Neural cell (in vitro differentiated cells): ENCODE measurements around the gene DPF3. TPM values are rescaled to one million over a fixed set of nuclear protein-coding genes. Genes with fewer than 3 reads are reported as not detected.

Experiments
- H2AFZ ChIP-seq: fragments of 200-600, 300-800 bp; sonication (generic), shearing (Covaris generic); 2 replicates; pipeline ENCODE4 v1.6.0; 2014; ENCODE audit warnings: low read depth, mild to moderate bottlenecking, antibody characterized with exemption, low read length, moderate library complexity
- H3F3A ChIP-seq: fragments of 200-600 bp; shearing (Covaris generic); 2 replicates; pipeline ENCODE4 v1.6.1; 2016; ENCODE audit warnings: mild to moderate bottlenecking, moderate library complexity, mixed read lengths, antibody characterized with exemption, low read length; ENCODE audit not compliant: insufficient read depth, poor library complexity, severe bottlenecking
- H3K27ac ChIP-seq: fragments of 200-600, 300-800 bp; sonication (generic), shearing (Covaris generic); 2 replicates; pipeline ENCODE4 v1.5.1; 2014; ENCODE audit warnings: mild to moderate bottlenecking, low read length, moderate library complexity
- H3K27me3 ChIP-seq: fragments of 300-800, 200-600 bp; sonication (generic), shearing (Covaris generic); 2 replicates; pipeline ENCODE4 v1.6.0; 2014; ENCODE audit warnings: mild to moderate bottlenecking, low read depth, low read length, moderate library complexity; ENCODE audit not compliant: insufficient read depth
- H3K36me3 ChIP-seq: fragments of 300-800, 200-600 bp; sonication (generic), shearing (Covaris generic); 2 replicates; pipeline ENCODE4 v1.5.1; 2014; ENCODE audit warnings: mild to moderate bottlenecking, antibody characterized with exemption, low read length, moderate library complexity; ENCODE audit not compliant: insufficient read depth
- H3K4me2 ChIP-seq: fragments of 300-800, 200-600 bp; sonication (generic), shearing (Covaris generic); 2 replicates; pipeline ENCODE4 v1.6.0; 2014; ENCODE audit warnings: mild to moderate bottlenecking, low read length
- H3K4me3 ChIP-seq: fragments of 300-800, 200-600 bp; sonication (generic), shearing (Covaris generic); 2 replicates; pipeline ENCODE4 v1.5.1; 2014; ENCODE audit warnings: mild to moderate bottlenecking, low read length, moderate library complexity
- H3K79me2 ChIP-seq: fragments of 200-600 bp; shearing (Covaris generic); replicated peaks from 2 replicates; pipeline ENCODE4 v1.6.0; 2014; ENCODE audit warnings: mild to moderate bottlenecking, low read length, moderate library complexity; ENCODE audit not compliant: insufficient read depth
- H3K9ac ChIP-seq: fragments of 300-800, 200-600 bp; sonication (generic), shearing (Covaris generic); 2 replicates; pipeline ENCODE4 v1.6.1; 2016; ENCODE audit warnings: mild to moderate bottlenecking, low read length, mixed read lengths
- H3K9me2 ChIP-seq: fragments of 200-600 bp; shearing (Covaris generic); 2 replicates; pipeline ENCODE4 v1.6.1; 2016; ENCODE audit warnings: mild to moderate bottlenecking, low read length, mixed read lengths; ENCODE audit not compliant: insufficient read depth
- H3K9me3 ChIP-seq: fragments of 200-600, 300-800 bp; sonication (generic), shearing (Covaris generic); 2 replicates; pipeline ENCODE4 v1.6.1; 2016; ENCODE audit warnings: mild to moderate bottlenecking, mixed run types, low read length, moderate library complexity, mixed read lengths
- H4K20me1 ChIP-seq: fragments of 200-600 bp; shearing (Covaris generic); 2 replicates; pipeline ENCODE4 v1.6.1; 2016; ENCODE audit warnings: mild to moderate bottlenecking, mixed run types; ENCODE audit not compliant: insufficient read depth
- EP300 ChIP-seq: fragments of 450-650 bp; conservative IDR thresholded peaks from 2 replicates; pipeline ENCODE4 v1.6.1; 2014; ENCODE audit warnings: antibody characterized with exemption, mild to moderate bottlenecking, moderate library complexity; ENCODE audit not compliant: poor library complexity, severe bottlenecking
- EZH2 ChIP-seq: fragments of 200-600, 300-800 bp; shearing (Covaris generic), sonication (generic); IDR thresholded peaks from 2 replicates; pipeline ENCODE4 v1.6.1; 2014; ENCODE audit warnings: antibody characterized with exemption, low read length, borderline replicate concordance, mild to moderate bottlenecking; ENCODE audit not compliant: insufficient read depth, poor library complexity, severe bottlenecking
- MXI1 ChIP-seq: fragments of 450-650 bp; conservative IDR thresholded peaks from 2 replicates; pipeline ENCODE4 v1.6.1; 2014; ENCODE audit warnings: antibody characterized with exemption, mild to moderate bottlenecking; ENCODE audit not compliant: poor library complexity, severe bottlenecking
- POLR2AphosphoS5 ChIP-seq: IDR thresholded peaks from 2 replicates; pipeline ENCODE4 v1.6.1; 2012
- RAD21 ChIP-seq: fragments of 450-650 bp; conservative IDR thresholded peaks from 2 replicates; pipeline ENCODE4 v1.6.1; 2014; ENCODE audit warnings: antibody characterized with exemption, mild to moderate bottlenecking, moderate library complexity
- REST ChIP-seq: IDR thresholded peaks from 2 replicates; pipeline ENCODE4 v1.6.1; 2012; ENCODE audit warnings: borderline replicate concordance
- SMC3 ChIP-seq: fragments of 450-650 bp; conservative IDR thresholded peaks from 2 replicates; pipeline ENCODE4 v1.6.1; 2014; ENCODE audit warnings: antibody characterized with exemption, mild to moderate bottlenecking, moderate library complexity; ENCODE audit not compliant: poor library complexity
- TAF1 ChIP-seq: IDR thresholded peaks from 2 replicates; pipeline ENCODE4 v1.6.1; 2012; ENCODE audit warnings: low read depth
- polyA plus RNA-seq: library from polyadenylated mRNA; depleted of rRNA; stranded (reverse); fragments of >200 nt; gene quantifications from 2 replicates; pipeline ENCODE4 v1.2.3, GENCODE V29; 2014
- TF ChIP-seq, protein P1 (sequence below): fragments of 450-650 bp; IDR thresholded peaks from 2 replicates; pipeline ENCODE4 v1.5.1; 2014; ENCODE audit warnings: antibody characterized with exemption, mild to moderate bottlenecking, moderate library complexity; ENCODE audit not compliant: poor library complexity, severe bottlenecking

Gene DPF3
- polyA plus RNA-seq, 1 donor from 2014 or later, result 2.9 TPM

- Histone ChIP-seq H3K4me2 (no peak overlapping the region), H3K4me3 (no peak overlapping the region), H4K20me1 (no peaks in the 10 kb centered on the region), H3F3A (no peaks in the 10 kb centered on the region), H3K27ac (no peak overlapping the region), H3K9me2 (no peaks in the 10 kb centered on the region), H2AFZ (no peak overlapping the region), H3K36me3 (no peaks in the 10 kb centered on the region), H3K9ac (no peak overlapping the region), H3K27me3 (no peaks in the 10 kb centered on the region), H3K9me3 (no peaks in the 10 kb centered on the region), H3K79me2 (no peaks in the 10 kb centered on the region)
- TF ChIP-seq EZH2, result no peak
- TF ChIP-seq POLR2AphosphoS5, result no peak
- TF ChIP-seq SMC3, result no peak
- no peak for TF ChIP-seq RAD21
- TF ChIP-seq MXI1, result no peak
- TF ChIP-seq, protein P1, sequence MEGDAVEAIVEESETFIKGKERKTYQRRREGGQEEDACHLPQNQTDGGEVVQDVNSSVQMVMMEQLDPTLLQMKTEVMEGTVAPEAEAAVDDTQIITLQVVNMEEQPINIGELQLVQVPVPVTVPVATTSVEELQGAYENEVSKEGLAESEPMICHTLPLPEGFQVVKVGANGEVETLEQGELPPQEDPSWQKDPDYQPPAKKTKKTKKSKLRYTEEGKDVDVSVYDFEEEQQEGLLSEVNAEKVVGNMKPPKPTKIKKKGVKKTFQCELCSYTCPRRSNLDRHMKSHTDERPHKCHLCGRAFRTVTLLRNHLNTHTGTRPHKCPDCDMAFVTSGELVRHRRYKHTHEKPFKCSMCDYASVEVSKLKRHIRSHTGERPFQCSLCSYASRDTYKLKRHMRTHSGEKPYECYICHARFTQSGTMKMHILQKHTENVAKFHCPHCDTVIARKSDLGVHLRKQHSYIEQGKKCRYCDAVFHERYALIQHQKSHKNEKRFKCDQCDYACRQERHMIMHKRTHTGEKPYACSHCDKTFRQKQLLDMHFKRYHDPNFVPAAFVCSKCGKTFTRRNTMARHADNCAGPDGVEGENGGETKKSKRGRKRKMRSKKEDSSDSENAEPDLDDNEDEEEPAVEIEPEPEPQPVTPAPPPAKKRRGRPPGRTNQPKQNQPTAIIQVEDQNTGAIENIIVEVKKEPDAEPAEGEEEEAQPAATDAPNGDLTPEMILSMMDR, result no peak
- TF ChIP-seq EP300, result no peak
- no peak for TF ChIP-seq TAF1
- no peak for TF ChIP-seq REST
Observed at GRCh38 chr14:72714094-72714493, 179.8 kb downstream of the DPF3 start.

GRCh38 chr14:72711936-72712335, 182.0 kb downstream of the DPF3 start:
- Histone ChIP-seq H3K4me2 (no peak overlapping the region), H3K27ac (no peak overlapping the region), H3K36me3 (no peaks in the 10 kb centered on the region), H3K9ac (no peak overlapping the region), H3K79me2 (no peaks in the 10 kb centered on the region), H2AFZ (no peak overlapping the region), H3K9me2 (no peaks in the 10 kb centered on the region), H4K20me1 (no peaks in the 10 kb centered on the region), H3K4me3 (no peak overlapping the region), H3K27me3 (no peaks in the 10 kb centered on the region), H3K9me3 (no peaks in the 10 kb centered on the region), H3F3A (no peaks in the 10 kb centered on the region)
- TF ChIP-seq, protein P1, result no peak
- TF ChIP-seq POLR2AphosphoS5 (no peak), TAF1 (no peak), EP300 (no peak), RAD21 (no peak), REST (no peak), SMC3 (no peak), MXI1 (no peak), EZH2 (no peak)
